Measurements from ENCODE around the gene LIPC. TPM values are rescaled to one million over a fixed set of nuclear protein-coding genes. Genes with fewer than 3 reads are reported as not detected.

LIPC gene
- polyA plus RNA-seq, 1 experiment: 0.31 TPM

- POLR2A ChIA-PET: no interaction called here
- H3K4me3 ChIP-seq (ENCODE audit: low read depth, low read length): no peak overlapping the region
Observed at GRCh38 chr15:58588096-58588495, 156.3 kb downstream of the LIPC start.

GRCh38 chr15:58589047-58589446 is 157.3 kb downstream of the LIPC start:
- ChIA-PET POLR2A (no interaction called here), CTCF (interaction anchor here (0.9 to 1.4 kb wide), 2 partner anchors 9 to 320 kb away, joined by 3 to 4 read pairs; no protein-coding TSS in a partner anchor)
- H3K27me3 ChIP-seq (ENCODE audit: control insufficient read depth, insufficient read depth, low read length): no peaks in the 10 kb centered on the region
- no peak for TF ChIP-seq CTCF (IDR thresholded peaks at IDR 0.05; ENCODE audit: insufficient read depth, low read depth, low read length)
- DNase-seq (ENCODE audit: low read depth): no peak
- H3K4me3 ChIP-seq (ENCODE audit: low read depth, low read length): no peak overlapping the region
- no peaks in the 10 kb centered on the region for H3K36me3 ChIP-seq (ENCODE audit: control insufficient read depth, insufficient read depth, low read length)

More at GRCh38 chr15:58588096-58588495, 156.3 kb downstream of the LIPC start:
- Histone ChIP-seq H3K36me3 (ENCODE audit: control insufficient read depth, insufficient read depth, low read length) (no peaks in the 10 kb centered on the region), H3K27me3 (ENCODE audit: control insufficient read depth, insufficient read depth, low read length) (no peaks in the 10 kb centered on the region)
- no peak for DNase-seq (ENCODE audit: low read depth)
- CTCF ChIA-PET: interaction anchor here (0.9 to 1.4 kb wide), 2 partner anchors 10 to 319 kb away, joined by 3 to 4 read pairs; no protein-coding TSS in a partner anchor
- TF ChIP-seq CTCF (IDR thresholded peaks at IDR 0.05; ENCODE audit: insufficient read depth, low read depth, low read length): no peak

GRCh38 chr15:58590236-58590635 is 158.4 kb downstream of the LIPC start:
- no peak for DNase-seq (ENCODE audit: low read depth)
- Histone ChIP-seq H3K4me3 (ENCODE audit: low read depth, low read length) (no peak overlapping the region), H3K27me3 (ENCODE audit: control insufficient read depth, insufficient read depth, low read length) (no peaks in the 10 kb centered on the region), H3K36me3 (ENCODE audit: control insufficient read depth, insufficient read depth, low read length) (no peaks in the 10 kb centered on the region)
- ChIA-PET CTCF (no interaction called here), POLR2A (no interaction called here)
- TF ChIP-seq CTCF (IDR thresholded peaks at IDR 0.05; ENCODE audit: insufficient read depth, low read depth, low read length): no peak

- Histone ChIP-seq H3K27me3 (ENCODE audit: control insufficient read depth, insufficient read depth, low read length) (no peaks in the 10 kb centered on the region), H3K4me3 (ENCODE audit: low read depth, low read length) (no peak overlapping the region), H3K36me3 (ENCODE audit: control insufficient read depth, insufficient read depth, low read length) (no peaks in the 10 kb centered on the region)
- no peak for TF ChIP-seq CTCF (IDR thresholded peaks at IDR 0.05; ENCODE audit: insufficient read depth, low read depth, low read length)
- DNase-seq (ENCODE audit: low read depth): no peak
- ChIA-PET CTCF (no interaction called here), POLR2A (no interaction called here)
Observed at GRCh38 chr15:58590926-58591325, 159.1 kb downstream of the LIPC start.

- POLR2A ChIA-PET: no interaction called here
- Histone ChIP-seq H3K36me3 (ENCODE audit: control insufficient read depth, insufficient read depth, low read length) (no peaks in the 10 kb centered on the region), H3K4me3 (ENCODE audit: low read depth, low read length) (no peak overlapping the region), H3K27me3 (ENCODE audit: control insufficient read depth, insufficient read depth, low read length) (no peaks in the 10 kb centered on the region)
- CTCF ChIA-PET: no interaction called here
- DNase-seq (ENCODE audit: low read depth): no peak
- no peak for TF ChIP-seq CTCF (IDR thresholded peaks at IDR 0.05; ENCODE audit: insufficient read depth, low read depth, low read length)
Observed at GRCh38 chr15:58593870-58594269, 162.1 kb downstream of the LIPC start.

Measured in BJ (cell line).